ENCODE measurements around the gene USP2.
A peak's percentile ranks its signal among the peaks of the same experiment; 100 is the strongest.

Gene USP2

GRCh38 chr11:119377112-119377901 is 4.2 kb downstream of the USP2 start:
- no peak for DNase-seq
- no peaks in the 10 kb centered on the region for H3K36me3 ChIP-seq (replicated peaks; ENCODE audit: insufficient read depth, low read length)
- TF ChIP-seq EZH2 (optimal IDR thresholded peaks at IDR 0.05; ENCODE audit: low read depth, low read length) = no peak
- TF ChIP-seq CTCF (IDR thresholded peaks at IDR 0.05; ENCODE audit: low read length) = no peak
- no peak for TF ChIP-seq EZH2phosphoT487 (IDR thresholded peaks at IDR 0.05; ENCODE audit: low read length)
- H3K9me2 ChIP-seq (replicated peaks; ENCODE audit: insufficient read depth, low read length) = no peaks in the 10 kb centered on the region
- H3K27ac ChIP-seq (ENCODE audit: low read length) = peak overlapping the region; percentile 59; the same call in 1 of the 2 replicates
- H4K20me1 ChIP-seq (ENCODE audit: insufficient read depth, low read length) = no peaks in the 10 kb centered on the region
- peak overlapping the region; percentile 73 for H2AFZ ChIP-seq (ENCODE audit: low read length)
- H3K4me1 ChIP-seq (ENCODE audit: low read length) = peaks cover 25% of the 10 kb centered on the region
- H3K9me3 ChIP-seq (replicated peaks; ENCODE audit: insufficient read depth, low read length) = no peaks in the 10 kb centered on the region
- H3K79me2 ChIP-seq (ENCODE audit: low read length) = no peaks in the 10 kb centered on the region
- H3K4me3 ChIP-seq (ENCODE audit: low read length) = no peak overlapping the region
- H3K4me2 ChIP-seq (ENCODE audit: low read depth, low read length) = peak overlapping the region; percentile 64
- H3F3A ChIP-seq (ENCODE audit: insufficient read depth, low read length) = no peaks in the 10 kb centered on the region
- H3K9ac ChIP-seq (ENCODE audit: low read length) = peak overlapping the region; percentile 25; the same call in 1 of the 2 replicates
- H3K27me3 ChIP-seq (replicated peaks; ENCODE audit: insufficient read depth, low read length) = peaks cover 13% of the 10 kb centered on the region; the same call in 1 of the 2 replicates

GRCh38 chr11:119376197-119376847 is 5.2 kb downstream of the USP2 start:
- H3K9ac ChIP-seq (ENCODE audit: low read length) = no peak overlapping the region
- DNase-seq = no peak

More at GRCh38 chr11:119376197-119376847, 5.2 kb downstream of the USP2 start:
- no peak overlapping the region for H3K4me3 ChIP-seq (ENCODE audit: low read length)
- H3K9me2 ChIP-seq (replicated peaks; ENCODE audit: insufficient read depth, low read length) = no peaks in the 10 kb centered on the region
- no peaks in the 10 kb centered on the region for H3K9me3 ChIP-seq (replicated peaks; ENCODE audit: insufficient read depth, low read length)
- H3K36me3 ChIP-seq (replicated peaks; ENCODE audit: insufficient read depth, low read length) = no peaks in the 10 kb centered on the region
- H3K27ac ChIP-seq (ENCODE audit: low read length) = no peak overlapping the region
- H3K79me2 ChIP-seq (ENCODE audit: low read length) = no peaks in the 10 kb centered on the region
- TF ChIP-seq EZH2 (optimal IDR thresholded peaks at IDR 0.05; ENCODE audit: low read depth, low read length) = no peak
- no peak for TF ChIP-seq EZH2phosphoT487 (IDR thresholded peaks at IDR 0.05; ENCODE audit: low read length)
- TF ChIP-seq CTCF (IDR thresholded peaks at IDR 0.05; ENCODE audit: low read length) = no peak
- no peaks in the 10 kb centered on the region for H3F3A ChIP-seq (ENCODE audit: insufficient read depth, low read length)
- H3K27me3 ChIP-seq (replicated peaks; ENCODE audit: insufficient read depth, low read length) = peaks cover 13% of the 10 kb centered on the region; the same call in 1 of the 2 replicates
- peaks cover 25% of the 10 kb centered on the region for H3K4me1 ChIP-seq (ENCODE audit: low read length)
- H3K4me2 ChIP-seq (ENCODE audit: low read depth, low read length) = no peak overlapping the region
- no peaks in the 10 kb centered on the region for H4K20me1 ChIP-seq (ENCODE audit: insufficient read depth, low read length)
- H2AFZ ChIP-seq (ENCODE audit: low read length) = no peak overlapping the region
